Middle frontal gyrus (tissue), 1 donor: ENCODE data around the gene SENP7.
"Not testable (repeated sequence)": the region's sequence is repeated elsewhere in the genome, so short reads cannot be mapped to it uniquely, and the experiment has no call there.

ENCODE experiments used
- DNase-seq: peaks from one replicate; pipeline ENCODE4 v3.0.0-alpha.2; 2015; ENCODE audit warnings: low spot score; ENCODE audit errors: extremely low spot score

SENP7 gene

DNA sequence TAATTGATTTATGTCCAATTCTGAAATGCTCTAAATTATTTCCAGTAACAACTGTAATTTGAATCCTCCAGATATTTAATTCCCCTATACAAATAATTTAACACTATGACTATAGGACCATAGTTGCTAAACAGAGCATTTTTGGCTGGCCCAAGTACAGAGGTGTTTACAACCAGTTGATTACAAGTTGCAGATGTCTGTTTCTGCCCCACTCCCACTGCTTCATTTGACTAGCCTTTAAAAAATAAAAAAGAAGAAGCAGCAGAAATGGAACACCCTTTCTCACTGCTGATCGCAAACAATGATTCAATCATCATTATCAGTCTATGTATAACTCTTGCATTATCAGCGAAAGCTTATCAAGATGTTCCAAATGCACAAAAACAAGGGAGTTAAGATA, 54.6 kb downstream of the SENP7 start:
- no peak for DNase-seq

- no peak for DNase-seq
Measured at GRCh38 chr3:101454629-101455028, 58.4 kb downstream of the SENP7 start.

- no peak for DNase-seq
Measured at GRCh38 chr3:101453961-101454360, 59.1 kb downstream of the SENP7 start.

DNA sequence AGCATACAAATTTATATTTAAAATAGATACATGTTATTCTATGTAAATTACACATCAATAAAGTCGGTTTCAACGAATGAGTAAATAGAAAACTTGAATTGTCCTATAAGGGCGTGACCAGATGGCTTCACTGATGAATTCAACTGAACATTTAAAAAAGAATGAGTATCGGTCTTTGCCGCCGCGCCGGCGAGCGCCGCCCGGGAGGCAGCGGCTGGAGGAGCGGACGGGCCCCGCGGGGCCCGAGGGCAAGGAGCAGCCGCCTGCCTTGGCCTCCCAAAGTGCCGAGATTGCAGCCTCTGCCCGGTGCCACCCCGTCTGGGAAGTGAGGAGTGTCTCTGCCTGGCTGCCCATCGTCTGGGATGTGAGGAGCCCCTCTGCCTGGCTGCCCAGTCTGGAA, 74.4 kb downstream of the SENP7 start:
- DNase-seq: not testable (repeated sequence)

GRCh38 chr3:101433652-101434051, 79.4 kb downstream of the SENP7 start:
- no peak for DNase-seq

- no peak for DNase-seq
Measured at GRCh38 chr3:101423984-101424888, 88.8 kb downstream of the SENP7 start.

- DNase-seq: no peak
Measured at GRCh38 chr3:101418851-101419250, 94.2 kb downstream of the SENP7 start.

DNA sequence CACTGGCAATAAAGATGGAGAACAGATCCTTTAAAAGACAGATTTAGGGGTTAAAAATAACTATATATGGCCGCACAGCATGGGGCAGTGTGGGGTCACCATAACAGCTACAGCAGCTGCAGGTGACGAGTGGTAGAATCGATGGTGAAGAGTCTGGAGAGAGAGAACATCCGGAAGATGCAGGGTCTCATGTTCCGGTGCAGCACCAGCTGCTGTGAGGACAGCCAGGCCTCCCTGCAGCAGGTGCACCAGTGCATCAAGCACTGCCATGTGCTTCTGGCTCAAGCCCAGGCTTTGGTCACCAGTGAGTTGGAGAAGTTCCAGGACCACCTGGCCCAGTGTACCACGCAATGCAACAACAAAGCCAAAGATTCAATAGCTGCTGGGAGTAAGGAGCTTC, 98.9 kb downstream of the SENP7 start:
- no peak for DNase-seq

DNA sequence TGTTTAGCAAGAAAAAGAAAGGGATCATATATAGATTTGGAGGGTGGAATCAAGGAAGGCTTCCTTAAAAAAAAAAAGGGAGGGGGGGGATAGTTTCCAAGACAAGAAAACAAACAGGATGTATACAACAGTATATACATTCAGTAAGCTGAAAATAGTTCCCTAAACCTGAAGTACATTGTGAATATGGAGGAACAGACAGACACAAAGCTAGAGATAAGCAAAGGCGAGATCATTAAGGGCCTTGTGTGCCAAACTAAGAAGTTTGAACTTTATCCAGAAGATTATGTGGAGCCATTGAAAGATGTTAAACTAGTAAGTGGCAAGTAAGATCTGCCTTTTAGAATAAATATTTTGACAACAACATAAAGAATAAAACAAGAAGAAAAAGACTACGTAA, 99.4 kb downstream of the SENP7 start:
- no peak for DNase-seq

GRCh38 chr3:101391413-101391950, 121.5 kb downstream of the SENP7 start:
- DNase-seq: no peak

DNA sequence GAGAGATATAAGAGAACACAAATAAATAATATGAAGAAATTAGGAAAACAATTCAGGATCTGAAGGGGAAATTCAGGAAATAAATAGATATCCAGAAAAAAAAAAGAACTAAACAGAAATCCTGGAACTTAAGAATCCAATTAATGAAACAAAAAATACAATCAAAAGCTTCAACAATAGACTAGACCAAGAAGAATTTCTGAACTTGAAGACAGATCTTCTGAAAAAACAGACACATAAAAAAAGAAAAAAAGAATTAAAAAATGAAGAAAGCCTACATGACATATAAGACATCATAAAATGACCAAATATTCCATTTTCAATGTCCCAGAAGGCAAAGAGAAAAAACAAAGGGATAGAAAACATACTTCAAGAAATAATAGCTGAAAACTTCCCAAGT, 124.3 kb downstream of the SENP7 start:
- no peak for DNase-seq

- DNase-seq: no peak
Measured at GRCh38 chr3:101387351-101387750, 125.7 kb downstream of the SENP7 start.

- DNase-seq: no peak
Measured at GRCh38 chr3:101384426-101384825, 128.6 kb downstream of the SENP7 start.

GRCh38 chr3:101383656-101384055, 129.4 kb downstream of the SENP7 start:
- DNase-seq: no peak

DNA sequence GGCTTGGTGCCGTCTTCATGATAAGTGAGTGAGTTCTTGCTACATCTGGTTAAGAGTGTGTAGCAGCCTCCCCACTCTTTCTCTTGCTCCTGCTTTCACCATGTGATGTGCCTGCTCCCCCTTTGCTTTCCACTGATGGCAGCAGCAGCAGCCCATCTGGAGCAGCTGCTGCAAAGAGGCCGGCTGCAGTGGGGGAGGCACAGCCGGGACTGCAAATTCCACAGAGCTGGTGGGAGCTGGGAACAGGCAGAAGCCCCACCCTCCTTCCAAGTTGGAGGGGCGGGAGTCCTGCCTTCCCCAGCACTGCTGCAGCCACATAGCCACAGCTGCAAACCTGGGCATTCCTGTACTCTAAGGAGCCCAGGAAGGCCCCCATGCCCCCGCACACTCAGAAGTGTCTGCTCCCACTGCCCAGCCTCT, 129.8 kb downstream of the SENP7 start:
- DNase-seq: no peak

DNA sequence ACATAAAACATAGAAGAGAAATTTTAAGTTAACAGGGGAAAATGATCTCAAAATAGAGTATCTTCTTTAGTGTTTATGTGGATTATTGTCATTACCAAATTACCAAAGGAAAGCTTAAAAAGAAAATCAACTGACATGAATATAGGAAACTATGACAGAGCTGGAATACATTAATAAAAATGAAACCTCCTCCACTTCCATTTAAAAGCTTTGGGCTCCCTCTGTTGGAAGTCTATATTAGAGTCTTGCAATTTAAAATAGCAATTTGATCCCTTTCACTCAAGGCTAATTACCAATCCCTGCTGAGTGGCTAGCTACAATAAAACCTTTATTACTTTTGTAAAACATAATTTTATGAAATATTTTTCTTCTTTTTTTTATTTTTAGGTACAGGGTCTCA, 131.2 kb downstream of the SENP7 start:
- DNase-seq: no peak

- DNase-seq: no peak
Measured at GRCh38 chr3:101379658-101380376, 133.2 kb downstream of the SENP7 start.

- DNase-seq: no peak
Measured at GRCh38 chr3:101377796-101378195, 135.2 kb downstream of the SENP7 start.

DNA sequence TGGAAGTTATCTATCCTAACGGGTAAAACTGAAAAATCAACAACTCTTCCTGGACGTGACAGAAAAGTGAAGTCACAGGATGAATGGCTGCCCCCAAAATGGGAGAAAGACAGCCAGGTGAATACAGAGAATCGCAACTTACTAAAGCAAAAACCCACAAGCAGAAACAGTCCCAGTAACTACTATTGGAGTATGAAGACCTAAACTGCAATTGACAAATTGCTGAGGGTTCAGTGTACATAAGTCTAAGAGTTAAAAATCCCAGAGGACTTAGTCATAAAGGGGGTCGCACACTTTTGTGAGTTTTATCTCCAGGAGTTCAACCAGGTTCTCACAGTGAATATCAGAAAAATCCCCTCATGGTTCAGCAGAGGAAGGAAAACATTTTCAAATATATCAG, 135.8 kb downstream of the SENP7 start:
- DNase-seq: no peak

DNA sequence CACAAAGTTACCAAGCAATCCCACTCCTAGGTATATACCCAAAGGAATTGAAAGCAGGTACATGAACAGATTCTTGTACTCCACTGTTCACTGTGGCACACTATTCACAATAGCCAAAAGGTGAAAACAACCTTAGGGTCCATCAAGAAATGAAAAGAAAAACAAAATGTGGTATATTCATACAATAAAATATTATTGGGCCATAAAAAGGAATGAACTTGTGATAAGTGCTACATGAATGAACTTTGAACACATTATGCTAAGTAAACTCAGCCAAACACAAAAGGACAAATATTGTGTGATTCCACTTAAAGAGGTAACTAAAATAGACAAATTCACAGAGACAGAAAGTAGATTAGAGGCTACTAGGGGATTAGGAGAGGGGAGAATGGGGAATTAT, 137.4 kb downstream of the SENP7 start:
- no peak for DNase-seq

- no peak for DNase-seq
Measured at GRCh38 chr3:101362406-101362805, 150.6 kb downstream of the SENP7 start.

GRCh38 chr3:101351829-101352228, 161.2 kb downstream of the SENP7 start:
- DNase-seq: no peak
